ENCODE measurements around the gene ATG4B.
A peak's percentile ranks its signal among the peaks of the same experiment; 100 is the strongest.
"Not testable (repeated sequence)": the region's sequence is repeated elsewhere in the genome, so short reads cannot be mapped to it uniquely, and the experiment has no call there.

The ATG4B gene

DNA sequence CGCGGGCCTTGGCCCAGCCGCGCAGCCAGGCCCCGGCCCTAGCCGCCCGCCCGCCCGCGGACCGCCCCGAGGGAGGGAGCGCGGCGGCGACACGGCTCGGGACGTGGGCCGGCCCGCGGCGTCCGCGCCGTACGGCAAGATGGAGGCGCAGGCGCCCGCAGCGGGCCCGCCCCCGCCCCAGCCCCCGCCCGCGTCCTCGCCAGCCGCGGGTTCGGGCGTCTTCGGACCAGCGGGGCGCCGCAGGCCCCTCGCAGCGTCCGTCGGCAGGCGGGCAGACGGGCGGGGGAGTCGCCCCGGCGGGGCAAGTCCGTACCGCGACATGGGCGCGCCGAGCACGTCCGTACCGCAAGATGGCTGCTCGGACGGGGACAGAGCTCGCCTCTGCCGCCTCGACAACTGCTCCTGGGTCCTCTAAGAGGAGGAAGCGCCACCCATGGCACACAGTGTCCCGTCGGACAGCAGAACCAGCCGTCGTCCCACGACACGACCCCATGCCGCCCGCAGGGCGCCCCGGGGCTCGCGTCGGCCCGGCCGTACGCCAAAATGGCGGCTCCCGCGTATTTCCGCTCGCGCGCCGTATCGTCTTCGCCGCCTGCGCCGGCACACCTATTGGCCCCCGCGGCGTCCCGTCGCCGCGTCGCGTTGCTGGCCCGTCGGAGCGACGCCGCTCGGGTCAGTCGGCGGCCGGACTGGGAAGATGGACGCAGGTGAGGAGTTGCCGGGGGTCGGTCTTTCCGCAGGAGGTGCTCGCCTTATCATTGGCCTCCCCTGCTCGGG, at the start of gene ATG4B, which contains the start of gene THAP4:
ATG4B (plus strand) TSS at position 676 of the 777 bp plus-strand sequence; CDS start at position 698, 22 bp downstream.
THAP4 (minus strand) TSS at position 141 of the 777 bp plus-strand sequence. CDS start 141 bp downstream, outside the sequence.
- peak; percentile 62 for DNase-seq (ENCODE audit: low read depth)

- not testable (repeated sequence) for DNase-seq (ENCODE audit: low read depth)
Measured at GRCh38 chr2:241589863-241590262, 47.6 kb upstream of the ATG4B start.

DNA sequence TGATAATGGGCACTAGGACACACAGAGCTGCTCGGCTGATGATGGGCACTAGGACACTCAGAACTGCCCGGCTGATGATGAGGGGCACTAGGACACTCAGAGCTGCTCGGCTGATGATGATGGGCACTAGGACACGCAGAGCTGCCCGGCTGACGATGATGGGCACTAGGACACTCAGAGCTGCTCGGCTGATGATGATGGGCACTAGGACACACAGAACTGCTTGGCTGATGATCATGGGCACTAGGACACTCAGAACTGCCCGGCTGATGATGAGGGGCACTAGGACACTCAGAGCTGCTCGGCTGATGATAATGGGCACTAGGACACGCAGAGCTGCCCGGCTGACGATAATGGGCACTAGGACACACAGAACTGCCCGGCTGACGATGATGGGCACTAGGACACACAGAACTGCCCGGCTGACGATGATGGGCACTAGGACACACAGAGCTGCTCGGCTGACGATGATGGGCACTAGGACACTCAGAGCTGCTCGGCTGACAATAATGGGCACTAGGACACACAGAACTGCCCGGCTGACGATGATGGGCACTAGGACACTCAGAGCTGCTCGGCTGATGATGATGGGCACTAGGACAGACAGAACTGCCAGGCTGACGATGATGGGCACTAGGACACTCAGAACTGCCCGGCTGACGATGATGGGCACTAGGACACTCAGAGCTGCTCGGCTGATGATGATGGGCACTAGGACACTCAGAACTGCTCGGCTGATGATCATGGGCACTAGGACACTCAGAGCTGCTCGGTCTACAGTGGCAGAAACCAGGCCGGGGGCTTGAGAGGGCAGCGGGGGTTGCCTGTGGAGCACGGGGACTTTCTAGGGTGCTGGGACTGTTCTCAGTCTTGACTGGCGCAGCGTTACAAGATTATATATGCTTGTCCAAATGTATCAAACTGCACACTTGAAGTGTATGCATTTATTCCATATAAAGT, 46.7 kb upstream of the ATG4B start:
- not testable (repeated sequence) for DNase-seq (ENCODE audit: low read depth)

GRCh38 chr2:241592126-241592845, 45.2 kb upstream of the ATG4B start:
- no peak for DNase-seq (ENCODE audit: low read depth)

- DNase-seq (ENCODE audit: low read depth) = no peak
Measured at GRCh38 chr2:241593271-241593670, 44.2 kb upstream of the ATG4B start.

DNA sequence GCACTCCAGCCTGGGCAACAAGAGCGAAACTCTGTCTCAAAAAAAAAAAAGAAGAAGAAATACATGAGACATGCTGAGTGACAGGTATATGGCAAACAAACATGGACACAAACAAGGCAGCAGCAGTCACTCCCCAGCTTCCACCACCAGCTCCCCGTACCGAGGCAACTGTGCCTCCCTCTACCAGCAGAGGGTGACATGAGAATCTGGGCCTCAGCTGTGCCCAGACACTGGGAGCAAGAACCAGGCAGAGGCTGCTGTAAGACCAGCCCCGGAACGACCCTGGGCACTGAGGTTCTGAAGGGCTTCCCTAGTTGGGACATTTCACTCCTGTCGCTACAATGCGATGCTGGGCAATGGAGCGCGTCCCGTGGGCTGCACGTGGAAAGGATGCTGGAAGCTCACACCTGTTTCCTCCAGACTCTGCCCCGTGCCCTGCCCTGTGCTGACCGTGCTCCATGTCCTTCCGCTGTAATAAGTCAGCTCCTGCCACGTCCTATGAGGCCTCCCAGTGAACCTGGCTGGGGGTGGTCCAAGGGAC, 41.8 kb upstream of the ATG4B start:
- no peak for DNase-seq (ENCODE audit: low read depth)

DNA sequence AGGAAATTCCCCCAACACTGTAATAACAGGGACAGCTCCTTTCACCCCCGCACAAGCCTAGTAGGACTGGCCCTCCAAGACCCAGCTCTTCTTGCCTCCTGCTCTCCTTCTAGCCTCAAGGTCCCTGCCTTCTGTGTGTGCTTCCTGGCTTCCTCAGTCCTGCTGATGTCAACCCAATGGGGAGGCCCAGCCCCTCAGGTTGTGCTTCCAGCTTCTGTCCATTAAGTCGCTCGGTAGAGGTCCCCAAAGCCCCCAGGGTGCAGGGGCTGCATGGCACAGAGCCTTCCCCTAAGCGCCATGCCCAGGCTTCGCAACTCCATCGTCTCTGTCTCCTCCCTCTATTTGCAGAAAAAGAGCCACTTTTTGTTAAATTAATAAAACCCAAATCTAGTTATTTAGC, 39.9 kb upstream of the ATG4B start:
- DNase-seq (ENCODE audit: low read depth) = no peak

DNA sequence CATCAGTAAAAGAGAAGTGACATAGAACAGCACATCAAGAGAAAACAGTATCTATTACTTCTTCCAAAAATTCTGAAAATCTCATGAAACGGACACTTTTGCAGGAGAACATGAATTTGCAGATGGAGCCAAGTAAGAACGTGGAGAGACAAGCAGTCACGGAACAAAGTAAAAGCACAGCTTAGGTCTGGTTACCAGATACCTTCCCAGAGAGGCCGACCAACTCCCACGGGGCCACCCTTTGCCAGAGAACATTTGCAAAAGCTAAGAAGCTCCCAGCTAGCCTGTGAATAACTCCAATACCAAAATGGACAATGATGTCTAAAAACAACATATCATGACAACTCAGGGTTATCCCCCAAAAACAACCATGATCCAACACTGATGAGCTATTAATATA, 39.4 kb upstream of the ATG4B start:
- no peak for DNase-seq (ENCODE audit: low read depth)

GRCh38 chr2:241598487-241598886, 39.0 kb upstream of the ATG4B start:
- no peak for DNase-seq (ENCODE audit: low read depth)

DNA sequence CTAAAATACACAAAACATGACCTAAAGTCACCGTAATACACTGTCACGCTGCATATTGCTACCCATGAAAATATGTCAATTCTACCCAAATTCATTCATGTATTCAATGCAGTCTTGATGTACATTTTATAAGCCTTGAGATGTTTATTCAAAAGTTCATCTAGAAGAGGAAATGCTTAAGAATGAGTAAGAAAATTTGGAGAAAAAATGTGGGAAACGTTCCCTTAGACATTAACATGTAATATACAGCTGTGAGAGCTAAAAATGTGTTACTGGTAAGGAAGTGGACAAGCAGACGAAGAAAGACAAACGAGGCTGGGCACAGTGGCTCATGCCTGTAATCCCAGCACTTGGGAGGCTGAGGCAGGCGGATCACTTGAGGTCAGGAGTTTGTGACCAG, 37.9 kb upstream of the ATG4B start:
- no peak for DNase-seq (ENCODE audit: low read depth)

DNA sequence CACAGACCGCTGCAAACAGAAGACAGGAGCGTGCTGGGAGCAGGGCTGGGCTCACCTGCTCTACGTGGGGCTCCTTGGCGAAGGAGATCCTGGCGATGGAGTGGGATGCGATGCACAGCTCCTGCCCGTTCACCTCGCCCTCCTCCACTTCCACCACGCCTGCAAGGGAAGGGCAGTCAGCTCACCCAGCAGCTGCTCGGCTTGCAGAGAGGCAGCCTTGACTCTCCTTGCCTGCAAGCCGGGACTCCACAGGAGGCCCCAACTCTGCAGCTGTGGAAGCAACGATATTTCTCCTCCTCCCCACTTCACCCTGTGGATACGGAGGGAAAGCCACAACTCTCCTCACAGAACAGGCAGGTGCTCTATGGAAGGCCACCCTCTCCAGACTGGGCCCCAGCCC, 35.7 kb upstream of the ATG4B start:
- DNase-seq (ENCODE audit: low read depth) = no peak

DNA sequence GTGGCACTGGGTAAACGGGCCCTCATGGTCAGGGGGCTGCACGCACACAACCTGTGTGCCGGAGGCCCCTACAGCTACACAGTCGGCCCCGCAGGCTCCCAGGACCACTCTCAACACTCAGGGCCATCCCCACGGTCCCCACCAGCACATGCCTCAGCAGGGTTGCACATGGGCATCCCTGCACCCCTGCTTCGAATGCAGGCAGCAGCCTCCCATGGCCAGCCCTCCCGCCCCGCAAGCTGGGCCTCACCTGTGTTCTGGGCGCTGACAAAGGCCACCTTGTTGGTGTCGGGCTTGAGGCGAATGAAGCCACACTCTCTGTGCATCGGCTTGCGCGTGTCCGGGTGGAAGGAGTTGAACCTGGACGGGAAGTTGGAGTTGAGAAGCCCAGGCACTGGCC, 34.8 kb upstream of the ATG4B start:
- DNase-seq (ENCODE audit: low read depth) = no peak

DNA sequence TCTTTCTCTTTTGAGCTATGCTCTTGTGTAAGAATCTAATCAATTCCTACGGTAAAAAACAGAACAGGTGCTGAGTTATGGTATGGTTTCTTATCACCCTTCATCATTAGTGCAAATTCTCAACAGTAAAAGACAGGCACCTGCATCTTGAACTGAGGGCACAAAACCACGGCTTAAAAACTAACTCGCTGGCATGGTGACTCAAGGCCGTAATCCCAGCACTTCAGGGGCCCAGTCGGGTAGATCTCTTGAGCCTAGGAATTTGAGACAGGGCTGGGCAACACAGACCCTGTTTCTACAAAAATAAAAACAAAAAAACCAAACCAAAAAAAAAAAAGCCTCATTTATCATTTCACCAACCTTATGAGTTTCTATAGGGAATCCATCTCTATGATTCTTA, 33.8 kb upstream of the ATG4B start:
- no peak for DNase-seq (ENCODE audit: low read depth)

DNA sequence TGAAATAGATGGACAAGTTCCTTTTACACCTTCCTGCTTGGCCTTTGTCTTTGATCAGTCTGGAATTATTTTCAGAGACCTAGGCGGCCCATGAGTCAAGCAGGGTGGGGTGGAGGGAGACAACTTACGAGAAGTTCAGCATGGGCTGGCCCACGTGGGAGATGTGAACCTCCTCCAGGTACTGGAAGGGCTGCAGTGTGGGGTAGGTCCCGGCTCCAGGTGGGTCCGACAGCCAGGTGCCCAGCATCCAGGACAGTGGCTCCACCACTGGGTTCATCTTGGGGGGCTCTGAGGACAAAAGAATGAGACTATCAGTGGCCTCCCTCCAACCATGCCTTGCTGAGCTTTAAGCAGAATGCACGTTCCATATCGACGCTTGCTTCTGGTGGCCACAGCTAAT, 31.3 kb upstream of the ATG4B start:
- DNase-seq (ENCODE audit: low read depth) = no peak

DNA sequence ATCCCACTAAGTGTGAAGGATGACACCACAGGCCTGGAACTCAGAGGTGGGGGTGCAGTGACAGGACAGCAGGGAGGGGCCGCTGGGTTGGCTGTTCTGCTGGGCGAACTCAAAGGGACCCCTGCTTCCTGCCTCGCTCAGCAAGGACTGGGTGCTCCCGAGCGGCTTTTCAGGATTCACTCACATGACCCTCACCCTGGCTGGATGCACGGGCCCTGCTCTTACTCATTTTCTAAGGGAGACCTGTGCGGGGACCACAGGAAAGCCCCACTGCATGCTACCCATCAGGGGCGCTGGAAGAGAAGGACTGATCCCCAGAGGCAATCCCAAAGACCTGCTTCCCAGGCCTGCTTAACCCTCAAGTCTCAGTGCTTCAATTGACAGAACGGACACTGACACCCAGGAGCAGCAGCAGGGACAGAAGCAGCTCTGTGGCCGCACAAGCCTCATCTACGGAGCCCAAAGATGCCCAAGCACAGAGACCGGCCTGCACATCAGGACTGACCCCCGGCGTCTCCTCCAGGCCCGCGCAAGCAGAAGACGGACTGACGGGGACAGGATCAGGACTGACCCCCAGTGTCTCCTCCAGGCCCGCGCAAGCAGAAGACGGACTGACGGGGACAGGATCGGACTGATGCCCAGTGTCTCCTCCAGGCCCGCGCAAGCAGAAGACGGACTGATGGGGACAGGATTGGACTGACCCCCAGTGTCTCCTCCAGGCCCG, 30.2 kb upstream of the ATG4B start:
- DNase-seq (ENCODE audit: low read depth) = no peak

- DNase-seq (ENCODE audit: low read depth) = no peak
Measured at GRCh38 chr2:241608881-241609280, 28.6 kb upstream of the ATG4B start.

GRCh38 chr2:241609859-241610793, 27.4 kb upstream of the ATG4B start:
- DNase-seq (ENCODE audit: low read depth) = peak; percentile 76

DNA sequence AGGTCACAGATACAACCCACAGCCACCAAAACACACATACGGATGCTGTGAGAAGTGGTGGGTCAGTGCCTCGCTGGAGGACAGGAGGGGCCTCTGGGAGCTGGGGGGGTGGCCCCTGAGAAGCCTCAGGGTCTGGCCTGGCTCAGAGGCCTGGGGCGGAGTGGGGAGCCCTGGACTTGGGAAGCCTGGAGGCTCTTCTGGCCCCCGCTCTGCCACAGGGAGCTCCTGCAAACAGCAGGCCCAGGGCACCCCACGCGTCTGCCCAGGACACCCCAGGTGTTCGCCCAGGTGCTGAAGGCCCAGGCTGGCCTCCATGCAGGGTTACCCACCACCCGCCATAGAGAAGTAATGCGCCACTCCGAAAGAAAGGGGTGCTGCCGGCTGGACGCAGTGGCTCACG, 26.4 kb upstream of the ATG4B start:
- DNase-seq (ENCODE audit: low read depth) = no peak

DNA sequence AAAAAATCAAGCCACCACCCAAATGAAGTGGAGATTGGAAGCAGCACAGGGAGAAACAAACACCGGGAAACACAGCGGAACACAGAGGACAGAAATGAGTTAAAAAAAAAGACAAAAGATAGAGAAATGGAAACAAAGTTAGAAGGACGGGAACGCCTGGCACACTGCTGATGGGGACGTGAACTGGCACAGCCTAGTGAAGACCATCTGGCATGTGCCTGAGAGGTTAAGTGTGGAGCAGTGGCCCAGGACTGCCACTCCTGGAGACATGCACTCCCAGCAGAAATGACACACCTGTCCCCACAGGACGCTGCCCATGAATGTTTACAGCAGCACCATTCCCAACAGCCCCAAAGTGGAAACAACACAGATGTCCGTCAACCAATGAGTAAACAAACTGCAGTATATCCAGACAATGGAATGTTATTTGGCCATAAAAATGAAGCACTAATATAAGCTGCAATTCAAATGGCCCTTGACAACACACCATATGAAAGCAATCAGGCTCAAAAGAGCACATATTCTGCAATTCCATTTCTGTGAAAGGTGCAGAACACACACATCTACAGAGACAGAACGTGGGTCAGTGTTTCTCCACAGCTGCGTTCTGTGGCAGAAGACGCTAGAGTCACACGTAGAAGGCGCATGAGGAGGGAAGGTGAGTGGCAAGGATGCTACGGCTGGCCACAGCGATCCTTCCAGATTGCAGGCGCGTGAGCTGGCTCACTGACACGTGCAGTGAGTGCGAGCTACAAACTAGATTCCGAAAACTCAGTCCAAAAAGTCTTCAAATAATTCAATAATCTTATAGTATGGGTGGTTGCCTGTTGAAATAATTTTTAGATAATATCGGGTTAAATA, 25.1 kb upstream of the ATG4B start:
- no peak for DNase-seq (ENCODE audit: low read depth)
